Large intestine (tissue), 3 donors: Measurements from ENCODE around the gene EPHA10. TPM values are rescaled to one million over a fixed set of nuclear protein-coding genes. Genes with fewer than 3 reads are reported as not detected.

ENCODE experiments used
- DNase-seq, 2 donors: peaks; one replicate each; pipeline versions ENCODE4 v3.0.0 to v3.0.0-alpha.2; 2013
- H3K27ac ChIP-seq: one replicate; pipeline ENCODE4 v1.5.1; 2013; ENCODE audit warnings: low read length
- H3K27me3 ChIP-seq: 2 replicates; pipeline ENCODE4 v1.6.1; 2013; ENCODE audit warnings: low read length; ENCODE audit not compliant: control insufficient read depth, insufficient read depth
- H3K36me3 ChIP-seq: 2 replicates; pipeline ENCODE4 v1.6.1; 2013; ENCODE audit warnings: low read length; ENCODE audit not compliant: control insufficient read depth, insufficient read depth
- H3K4me1 ChIP-seq: one replicate; pipeline ENCODE4 v1.6.1; 2013; ENCODE audit warnings: low read length; ENCODE audit not compliant: control insufficient read depth, insufficient read depth
- H3K4me3 ChIP-seq: one replicate; pipeline ENCODE4 v1.5.1; 2013; ENCODE audit warnings: low read length
- H3K9me3 ChIP-seq: one replicate; pipeline ENCODE4 v1.6.1; 2013; ENCODE audit warnings: mild to moderate bottlenecking, low read depth, low read length, moderate library complexity; ENCODE audit not compliant: control insufficient read depth
- WGBS: methylation state at CpG from one replicate; pipeline ENCODE4 v1.1.5; 2013; ENCODE audit warnings: low lambda C conversion rate; ENCODE audit not compliant: insufficient coverage; 5-methylcytosine and 5-hydroxymethylcytosine counted together
- polyA plus RNA-seq: library from polyadenylated mRNA; unstranded; fragments of 120-200 nt; gene quantifications from one replicate; pipeline ENCODE4 v1.2.1, GENCODE V29; 2013

Gene EPHA10
- polyA plus RNA-seq, 1 donor: 1.2 TPM

GRCh38 chr1:37767488-37767887, 2.6 kb upstream of the EPHA10 start:
- no peak for DNase-seq
- H3K9me3 ChIP-seq: peaks cover 4% of the 10 kb centered on the region
- H3K4me3 ChIP-seq: no peak overlapping the region
- H3K27ac ChIP-seq: no peak overlapping the region
- no peaks in the 10 kb centered on the region for H3K4me1 ChIP-seq
- peaks cover 55% of the 10 kb centered on the region for H3K27me3 ChIP-seq
- WGBS: no CpG with 5 or more reads among the region's 2 CpGs
- H3K36me3 ChIP-seq: no peaks in the 10 kb centered on the region

GRCh38 chr1:37765916-37766664, 1.2 kb upstream of the EPHA10 start:
- WGBS: no CpG with 5 or more reads among the region's 27 CpGs
- H3K4me1 ChIP-seq: no peaks in the 10 kb centered on the region
- H3K36me3 ChIP-seq: no peaks in the 10 kb centered on the region
- no peak for DNase-seq
- peaks cover 8% of the 10 kb centered on the region for H3K9me3 ChIP-seq
- no peak overlapping the region for H3K27ac ChIP-seq
- H3K4me3 ChIP-seq: no peak overlapping the region
- H3K27me3 ChIP-seq: peaks cover 68% of the 10 kb centered on the region

- Histone ChIP-seq H3K27ac (no peak overlapping the region), H3K27me3 (peaks cover 81% of the 10 kb centered on the region), H3K4me1 (no peaks in the 10 kb centered on the region), H3K9me3 (peaks cover 8% of the 10 kb centered on the region), H3K36me3 (no peaks in the 10 kb centered on the region), H3K4me3 (no peak overlapping the region)
- WGBS: 5% methylated on average over 7 of the region's 29 CpGs
- peak in 1 of 2 donors; percentile 22 for DNase-seq
Observed at GRCh38 chr1:37764414-37764825, 500 bp downstream of the EPHA10 start.

GRCh38 chr1:37763791-37764413, 1.0 kb downstream of the EPHA10 start:
- no peaks in the 10 kb centered on the region for H3K36me3 ChIP-seq
- H3K27me3 ChIP-seq: peaks cover 84% of the 10 kb centered on the region
- DNase-seq: no peak
- H3K4me1 ChIP-seq: no peaks in the 10 kb centered on the region
- H3K4me3 ChIP-seq: no peak overlapping the region
- H3K9me3 ChIP-seq: peaks cover 8% of the 10 kb centered on the region
- H3K27ac ChIP-seq: no peak overlapping the region
- no CpG with 5 or more reads among the region's 25 CpGs for WGBS

- Histone ChIP-seq H3K27ac (no peak overlapping the region), H3K36me3 (no peaks in the 10 kb centered on the region), H3K4me1 (no peaks in the 10 kb centered on the region), H3K9me3 (peaks cover 8% of the 10 kb centered on the region), H3K27me3 (peaks cover 91% of the 10 kb centered on the region), H3K4me3 (no peak overlapping the region)
- no peak for DNase-seq
- 80% methylated on average over 1 of the region's 2 CpGs for WGBS
Observed at GRCh38 chr1:37762516-37762915, 2.4 kb downstream of the EPHA10 start.

GRCh38 chr1:37761416-37762095, 3.4 kb downstream of the EPHA10 start:
- peaks cover 91% of the 10 kb centered on the region for H3K27me3 ChIP-seq
- WGBS: no CpG with 5 or more reads among the region's 68 CpGs

GRCh38 chr1:37759451-37759850, 5.5 kb downstream of the EPHA10 start:
- Histone ChIP-seq H3K4me3 (no peak overlapping the region), H3K36me3 (no peaks in the 10 kb centered on the region), H3K27ac (no peak overlapping the region), H3K27me3 (peaks cover 90% of the 10 kb centered on the region), H3K9me3 (peaks cover 4% of the 10 kb centered on the region), H3K4me1 (no peaks in the 10 kb centered on the region)
- WGBS: no CpG with 5 or more reads among the region's 2 CpGs
- no peak for DNase-seq

More at GRCh38 chr1:37761416-37762095, 3.4 kb downstream of the EPHA10 start:
- peaks cover 8% of the 10 kb centered on the region for H3K9me3 ChIP-seq
- H3K36me3 ChIP-seq: no peaks in the 10 kb centered on the region
- no peak overlapping the region for H3K4me3 ChIP-seq
- H3K27ac ChIP-seq: no peak overlapping the region
- H3K4me1 ChIP-seq: no peaks in the 10 kb centered on the region
- no peak for DNase-seq

GRCh38 chr1:37755951-37756560, 8.9 kb downstream of the EPHA10 start:
- DNase-seq: no peak
- no peaks in the 10 kb centered on the region for H3K36me3 ChIP-seq
- H3K4me1 ChIP-seq: no peaks in the 10 kb centered on the region
- H3K27me3 ChIP-seq: peaks cover 82% of the 10 kb centered on the region
- H3K9me3 ChIP-seq: no peaks in the 10 kb centered on the region
- no peak overlapping the region for H3K27ac ChIP-seq
- no peak overlapping the region for H3K4me3 ChIP-seq
- 100% methylated on average over 1 of the region's 4 CpGs for WGBS

- H3K36me3 ChIP-seq: no peaks in the 10 kb centered on the region
- H3K9me3 ChIP-seq: no peaks in the 10 kb centered on the region
- no peak overlapping the region for H3K4me3 ChIP-seq
- WGBS: no CpG with 5 or more reads among the region's 1 CpG
- H3K27me3 ChIP-seq: peaks cover 80% of the 10 kb centered on the region
- H3K4me1 ChIP-seq: no peaks in the 10 kb centered on the region
- no peak overlapping the region for H3K27ac ChIP-seq
- DNase-seq: no peak
Observed at GRCh38 chr1:37755290-37755689, 9.6 kb downstream of the EPHA10 start.
